Activated CD4-positive, alpha-beta T cell treated with anti-CD3 and anti-CD28 coated beads, Interleukin-2, amount 10 ng/mL, durations not matched to agents 24 days and 14 days (primary cell): ENCODE data around the gene SIRT2. TPM values are rescaled to one million over a fixed set of nuclear protein-coding genes. Genes with fewer than 3 reads are reported as not detected.

ENCODE experiments used
- DNase-seq: peaks from one replicate; pipeline ENCODE4 v3.0.0; 2022
- H3K27ac Mint-ChIP-seq: one replicate; pipeline ENCODE4 v1.8.0; 2022; ENCODE audit warnings: mild to moderate bottlenecking, mixed read lengths
- H3K27me3 Mint-ChIP-seq: one replicate; pipeline ENCODE4 v1.8.0; 2022; ENCODE audit warnings: mixed read lengths
- H3K36me3 Mint-ChIP-seq: one replicate; pipeline ENCODE4 v1.8.0; 2022; ENCODE audit warnings: low read depth, mild to moderate bottlenecking, mixed read lengths
- H3K4me1 Mint-ChIP-seq: one replicate; pipeline ENCODE4 v1.8.0; 2021; ENCODE audit warnings: mixed read lengths
- H3K4me3 Mint-ChIP-seq: one replicate; pipeline ENCODE4 v1.8.0; 2022; ENCODE audit warnings: mild to moderate bottlenecking, moderate library complexity, mixed read lengths
- H3K9me3 Mint-ChIP-seq: one replicate; pipeline ENCODE4 v1.8.0; 2021; ENCODE audit warnings: mixed read lengths
- intact Hi-C: fragments of 100-400 bp; cut with micrococcal nuclease; formaldehyde crosslinking; loops from one replicate; pipeline ENCODE4 v1.15.1; 2023
- total RNA-seq: library from RNA; stranded (reverse); gene quantifications from 2 replicates; pipeline ENCODE4 v1.2.3, GENCODE V29; 2022

Gene SIRT2
- total RNA-seq, 1 donor from 2014 or later, result 30.1 TPM

- Mint-ChIP-seq H3K36me3 (peaks cover 9% of the 10 kb centered on the region), H3K4me1 (peaks cover 7% of the 10 kb centered on the region), H3K4me3 (no peak overlapping the region), H3K9me3 (no peaks in the 10 kb centered on the region), H3K27ac (no peak overlapping the region), H3K27me3 (no peaks in the 10 kb centered on the region)
- intact Hi-C loops, result no loop called here
- no peak for DNase-seq
These were observed 14.5 kb upstream of the SIRT2 start for GRCh38 chr19:38913958-38914357.

DNA sequence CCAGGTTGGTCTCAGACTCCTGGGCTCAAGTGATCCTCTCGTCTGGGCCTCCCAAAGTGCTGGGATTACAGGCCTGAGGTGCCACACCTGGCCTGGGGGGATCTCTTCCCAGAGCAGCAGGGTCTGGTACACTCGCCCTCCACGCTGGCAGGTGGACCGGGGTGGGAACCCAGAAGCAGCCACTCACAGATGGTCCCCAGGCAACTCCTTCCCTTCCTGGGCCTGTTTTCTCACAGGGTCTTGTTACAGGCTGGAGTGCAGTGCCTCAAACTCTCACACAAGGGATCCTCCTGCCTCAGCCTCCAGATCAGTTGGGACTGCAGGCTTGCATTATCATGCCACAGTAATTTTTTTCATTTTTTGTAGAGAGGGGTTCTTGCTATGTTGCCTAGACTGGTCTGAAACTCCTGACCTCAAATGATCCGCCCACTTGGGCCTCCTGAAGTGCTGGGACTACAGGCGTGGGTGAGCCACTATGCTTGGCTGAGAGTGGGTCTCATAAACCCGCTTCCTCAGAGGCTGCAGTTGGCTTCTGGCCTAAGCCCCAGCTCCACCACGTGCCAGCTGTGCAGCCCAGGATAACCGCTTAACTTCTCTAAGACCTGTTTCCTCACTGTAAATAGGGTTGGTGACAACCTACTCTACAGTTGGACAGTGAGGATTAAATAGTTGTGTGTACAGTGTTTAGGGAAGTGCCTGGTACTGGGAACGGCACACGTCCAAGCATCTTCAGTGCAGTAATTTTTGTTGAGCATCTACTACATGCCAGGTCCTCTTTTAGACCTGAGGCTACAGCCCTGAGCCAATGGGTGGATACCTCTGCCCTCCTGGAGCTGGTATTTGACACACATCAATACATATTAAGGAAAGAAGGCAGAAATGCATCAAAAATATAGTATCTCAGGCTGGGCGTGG is 13.4 kb upstream of the SIRT2 start:
- H3K9me3 Mint-ChIP-seq, result no peaks in the 10 kb centered on the region
- H3K4me3 Mint-ChIP-seq, result no peak overlapping the region
- peak overlapping the region; percentile 60 for H3K27ac Mint-ChIP-seq
- DNase-seq, result no peak
- H3K36me3 Mint-ChIP-seq, result peaks cover 17% of the 10 kb centered on the region
- no peaks in the 10 kb centered on the region for H3K27me3 Mint-ChIP-seq
- intact Hi-C loops, result no loop called here
- peaks cover 10% of the 10 kb centered on the region for H3K4me1 Mint-ChIP-seq

DNA sequence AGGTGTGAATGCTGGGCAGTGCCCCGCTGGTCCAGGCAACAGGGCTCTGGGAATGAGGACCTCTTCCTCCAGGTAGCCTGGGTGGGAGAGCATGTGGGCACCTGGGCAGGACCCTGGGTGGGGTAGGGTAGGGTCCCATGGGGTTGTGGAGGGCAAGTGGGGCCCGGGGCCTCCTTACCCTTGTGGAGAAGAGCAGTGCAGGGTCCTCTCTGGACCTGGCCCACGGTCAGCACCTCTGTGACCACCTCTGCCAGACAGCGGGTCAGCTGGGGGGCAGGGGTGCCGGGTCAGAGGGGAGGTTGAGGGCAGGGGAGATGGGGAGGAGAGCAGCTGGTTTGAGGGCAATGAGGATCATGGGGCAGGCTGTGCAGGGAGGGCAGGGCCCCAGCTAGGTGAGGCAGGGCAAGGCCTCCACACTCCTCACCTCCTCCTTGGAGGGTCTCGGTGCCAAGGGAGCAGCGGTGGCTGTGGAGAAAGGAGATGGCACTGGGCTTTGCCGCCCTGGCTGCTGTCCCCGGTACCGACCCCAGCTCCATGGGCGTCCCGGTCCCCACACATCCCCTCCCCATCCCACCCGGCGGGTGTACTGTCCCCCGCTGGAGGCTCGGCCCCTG is 12.1 kb upstream of the SIRT2 start:
- intact Hi-C loops, result no loop called here
- no peak overlapping the region for H3K4me3 Mint-ChIP-seq
- H3K9me3 Mint-ChIP-seq, result no peaks in the 10 kb centered on the region
- no peak overlapping the region for H3K27ac Mint-ChIP-seq
- DNase-seq, result no peak
- no peaks in the 10 kb centered on the region for H3K27me3 Mint-ChIP-seq
- H3K36me3 Mint-ChIP-seq, result peaks cover 30% of the 10 kb centered on the region
- H3K4me1 Mint-ChIP-seq, result peaks cover 10% of the 10 kb centered on the region

DNA sequence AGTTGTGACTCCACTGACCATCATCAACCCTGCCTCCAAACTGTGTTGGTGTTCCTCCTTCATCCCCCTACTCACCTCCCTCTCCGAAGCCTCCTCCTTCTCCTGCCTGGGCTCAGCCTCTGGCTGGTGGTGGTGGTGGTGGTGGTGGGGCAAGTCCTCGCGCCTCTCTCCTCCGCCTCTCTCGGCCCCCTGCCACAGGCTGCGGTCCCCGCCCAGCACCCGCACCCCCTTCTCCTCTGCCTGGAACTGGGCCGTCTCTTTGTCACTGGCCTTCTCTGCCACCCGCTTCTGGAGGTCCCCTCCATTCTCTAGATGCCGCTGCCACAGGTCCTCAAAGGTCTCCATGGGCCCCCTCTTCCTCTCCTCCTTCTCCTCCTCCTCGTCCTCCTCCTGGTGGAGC is 11.1 kb upstream of the SIRT2 start:
- intact Hi-C loops, result no loop called here
- no peak overlapping the region for H3K27ac Mint-ChIP-seq
- no peak overlapping the region for H3K4me3 Mint-ChIP-seq
- no peak for DNase-seq
- H3K9me3 Mint-ChIP-seq, result no peaks in the 10 kb centered on the region
- H3K27me3 Mint-ChIP-seq, result no peaks in the 10 kb centered on the region
- H3K4me1 Mint-ChIP-seq, result peaks cover 10% of the 10 kb centered on the region
- H3K36me3 Mint-ChIP-seq, result peaks cover 33% of the 10 kb centered on the region

DNA sequence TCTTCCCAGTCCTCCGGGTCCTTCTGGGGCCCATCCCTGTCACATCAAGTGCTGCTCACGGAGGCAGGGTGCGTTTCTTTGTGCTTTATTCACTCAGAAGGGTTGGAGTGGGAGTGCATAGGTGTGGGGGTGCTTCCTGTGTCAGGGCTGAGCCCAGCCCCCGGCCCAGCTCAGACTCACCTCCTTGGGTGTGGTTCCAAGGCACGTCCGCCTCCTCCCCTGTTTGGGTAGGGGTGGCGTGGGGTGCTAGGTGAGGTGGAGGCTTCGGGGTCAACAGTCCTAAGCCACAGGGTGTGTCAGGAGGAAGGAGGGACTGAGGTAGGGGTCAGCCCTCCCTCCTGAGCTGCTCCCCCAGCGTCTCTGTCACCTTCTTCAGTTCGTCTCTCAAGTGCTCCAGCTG is 9.5 kb upstream of the SIRT2 start:
- H3K4me1 Mint-ChIP-seq, result peaks cover 13% of the 10 kb centered on the region
- H3K27ac Mint-ChIP-seq, result no peak overlapping the region
- no peak for DNase-seq
- no peak overlapping the region for H3K4me3 Mint-ChIP-seq
- intact Hi-C loops, result no loop called here
- H3K27me3 Mint-ChIP-seq, result no peaks in the 10 kb centered on the region
- H3K36me3 Mint-ChIP-seq, result peaks cover 48% of the 10 kb centered on the region
- H3K9me3 Mint-ChIP-seq, result no peaks in the 10 kb centered on the region

- Mint-ChIP-seq H3K4me1 (peaks cover 7% of the 10 kb centered on the region), H3K9me3 (no peaks in the 10 kb centered on the region), H3K4me3 (no peak overlapping the region), H3K27me3 (no peaks in the 10 kb centered on the region), H3K27ac (no peak overlapping the region), H3K36me3 (peaks cover 53% of the 10 kb centered on the region)
- intact Hi-C loops, result no loop called here
- DNase-seq, result no peak
These were observed 8.3 kb upstream of the SIRT2 start for GRCh38 chr19:38907670-38908069.

DNA sequence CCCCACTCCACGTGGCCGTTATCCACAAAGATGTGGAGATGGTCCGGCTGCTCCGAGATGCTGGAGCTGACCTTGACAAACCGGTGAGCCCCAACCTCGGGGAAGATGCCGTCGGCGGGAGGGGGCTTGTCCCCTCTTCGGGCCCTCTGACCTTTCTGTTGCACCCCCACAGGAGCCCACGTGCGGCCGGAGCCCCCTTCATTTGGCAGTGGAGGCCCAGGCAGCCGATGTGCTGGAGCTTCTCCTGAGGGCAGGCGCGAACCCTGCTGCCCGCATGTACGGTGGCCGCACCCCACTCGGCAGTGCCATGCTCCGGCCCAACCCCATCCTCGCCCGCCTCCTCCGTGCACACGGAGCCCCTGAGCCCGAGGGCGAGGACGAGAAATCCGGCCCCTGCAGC is 7.8 kb upstream of the SIRT2 start:
- no peak overlapping the region for H3K4me3 Mint-ChIP-seq
- peaks cover 54% of the 10 kb centered on the region for H3K36me3 Mint-ChIP-seq
- intact Hi-C loops, result no loop called here
- H3K27ac Mint-ChIP-seq, result no peak overlapping the region
- H3K9me3 Mint-ChIP-seq, result no peaks in the 10 kb centered on the region
- H3K27me3 Mint-ChIP-seq, result no peaks in the 10 kb centered on the region
- DNase-seq, result no peak
- H3K4me1 Mint-ChIP-seq, result peaks cover 6% of the 10 kb centered on the region

DNA sequence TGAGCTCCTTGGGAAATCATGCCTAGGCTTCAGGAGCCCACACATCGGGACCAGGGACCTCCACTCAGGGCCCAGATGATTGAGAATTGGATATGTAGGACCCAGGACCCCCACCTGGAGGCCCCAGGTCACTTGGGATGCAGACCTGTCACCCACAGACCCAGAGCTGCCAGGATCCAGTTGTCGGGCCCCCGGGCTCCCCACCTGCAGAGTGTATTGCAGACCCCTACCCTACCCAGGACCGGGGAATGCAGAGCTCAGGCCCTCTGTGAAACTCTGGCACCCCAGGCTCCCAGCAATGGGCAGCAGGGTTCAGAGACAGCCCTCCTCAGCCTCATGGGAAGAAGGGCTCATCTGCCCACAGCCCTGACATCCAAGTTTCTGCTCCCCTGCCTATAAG is 6.2 kb upstream of the SIRT2 start:
- H3K9me3 Mint-ChIP-seq, result no peaks in the 10 kb centered on the region
- no peak for DNase-seq
- peaks cover 59% of the 10 kb centered on the region for H3K36me3 Mint-ChIP-seq
- H3K27me3 Mint-ChIP-seq, result no peaks in the 10 kb centered on the region
- peaks cover 15% of the 10 kb centered on the region for H3K4me1 Mint-ChIP-seq
- H3K4me3 Mint-ChIP-seq, result no peak overlapping the region
- no peak overlapping the region for H3K27ac Mint-ChIP-seq
- intact Hi-C loops, result no loop called here

DNA sequence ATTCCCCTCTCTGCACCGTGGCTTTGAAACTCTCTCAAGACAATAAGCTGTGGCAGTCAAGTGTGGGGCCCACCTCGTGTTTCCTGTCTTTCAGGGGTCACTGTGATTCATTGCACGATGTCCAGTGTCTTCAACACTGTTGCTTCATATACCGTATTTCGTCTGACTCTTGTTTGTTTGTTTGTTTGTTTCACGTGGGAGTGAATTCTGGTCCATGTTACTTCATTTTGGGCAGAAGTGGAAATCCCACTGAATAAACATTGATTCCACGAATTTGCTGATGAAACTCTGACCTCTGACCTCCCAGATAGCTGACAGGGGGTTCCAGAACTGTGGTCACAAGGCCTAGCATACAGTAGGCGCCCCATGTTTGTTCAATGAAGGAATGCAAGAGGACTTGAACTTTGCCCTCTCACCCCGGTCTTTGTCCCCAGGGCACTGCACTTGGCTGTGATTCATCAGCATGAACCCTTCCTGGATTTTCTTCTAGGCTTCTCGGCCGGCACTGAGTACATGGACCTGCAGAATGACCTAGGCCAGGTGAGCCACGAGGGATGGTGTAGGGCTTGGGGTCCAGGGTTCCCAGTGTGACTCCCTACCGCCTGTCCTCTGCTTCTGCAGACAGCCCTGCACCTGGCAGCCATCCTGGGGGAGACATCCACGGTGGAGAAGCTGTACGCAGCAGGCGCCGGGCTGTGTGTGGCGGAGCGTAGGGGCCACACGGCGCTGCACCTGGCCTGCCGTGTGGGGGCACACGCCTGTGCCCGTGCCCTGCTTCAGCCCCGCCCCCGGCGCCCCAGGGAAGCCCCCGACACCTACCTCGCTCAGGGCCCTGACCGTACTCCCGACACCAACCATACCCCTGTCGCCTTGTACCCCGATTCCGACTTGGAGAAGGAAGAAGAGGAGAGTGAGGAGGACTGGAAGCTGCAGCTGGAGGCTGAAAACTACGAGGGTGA is 5.4 kb upstream of the SIRT2 start:
- Mint-ChIP-seq H3K27ac (no peak overlapping the region), H3K36me3 (peaks cover 56% of the 10 kb centered on the region), H3K4me1 (peaks cover 17% of the 10 kb centered on the region), H3K27me3 (no peaks in the 10 kb centered on the region), H3K9me3 (no peaks in the 10 kb centered on the region), H3K4me3 (no peak overlapping the region)
- DNase-seq, result no peak
- intact Hi-C loops, result no loop called here

- H3K4me3 Mint-ChIP-seq, result peak overlapping the region; percentile 66
- H3K4me1 Mint-ChIP-seq, result peaks cover 35% of the 10 kb centered on the region
- intact Hi-C loops, result no loop called here
- no peak overlapping the region for H3K27ac Mint-ChIP-seq
- no peaks in the 10 kb centered on the region for H3K9me3 Mint-ChIP-seq
- H3K36me3 Mint-ChIP-seq, result peaks cover 33% of the 10 kb centered on the region
- no peaks in the 10 kb centered on the region for H3K27me3 Mint-ChIP-seq
- no peak for DNase-seq
These were observed 2.3 kb upstream of the SIRT2 start for GRCh38 chr19:38901683-38902082.

GRCh38 chr19:38900743-38901190 is 1.3 kb upstream of the SIRT2 start:
- Mint-ChIP-seq H3K36me3 (peaks cover 30% of the 10 kb centered on the region), H3K27me3 (no peaks in the 10 kb centered on the region), H3K4me3 (peak overlapping the region; percentile 93), H3K27ac (peak overlapping the region; percentile 86), H3K4me1 (peaks cover 35% of the 10 kb centered on the region), H3K9me3 (no peaks in the 10 kb centered on the region)
- DNase-seq, result no peak
- intact Hi-C loops, result no loop called here

DNA sequence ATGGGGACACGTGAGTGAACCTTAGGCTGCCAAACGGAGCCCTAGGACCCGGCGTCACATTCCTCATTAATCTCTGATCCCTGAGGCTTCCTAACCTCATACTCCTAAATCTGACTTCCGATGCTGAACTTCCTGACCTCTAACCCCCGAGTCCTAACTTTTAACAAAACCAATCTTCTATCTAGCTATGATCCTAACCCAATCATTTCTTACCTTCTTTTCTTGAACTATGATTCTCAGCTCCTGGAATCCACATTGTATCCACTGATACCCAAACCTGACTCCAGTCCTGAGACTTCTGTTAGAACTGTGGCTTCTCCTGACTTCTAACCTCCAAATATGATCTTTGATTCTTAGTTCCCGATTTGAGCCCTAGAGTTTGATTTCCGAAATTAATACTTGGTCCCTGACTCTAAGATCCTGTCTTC is 798 bp upstream of the SIRT2 start:
- no peak for DNase-seq
- intact Hi-C loops, result no loop called here
- Mint-ChIP-seq H3K36me3 (peaks cover 26% of the 10 kb centered on the region), H3K4me3 (peak overlapping the region; percentile 93), H3K27me3 (no peaks in the 10 kb centered on the region), H3K4me1 (peaks cover 35% of the 10 kb centered on the region), H3K9me3 (no peaks in the 10 kb centered on the region), H3K27ac (peak overlapping the region; percentile 86)

DNA sequence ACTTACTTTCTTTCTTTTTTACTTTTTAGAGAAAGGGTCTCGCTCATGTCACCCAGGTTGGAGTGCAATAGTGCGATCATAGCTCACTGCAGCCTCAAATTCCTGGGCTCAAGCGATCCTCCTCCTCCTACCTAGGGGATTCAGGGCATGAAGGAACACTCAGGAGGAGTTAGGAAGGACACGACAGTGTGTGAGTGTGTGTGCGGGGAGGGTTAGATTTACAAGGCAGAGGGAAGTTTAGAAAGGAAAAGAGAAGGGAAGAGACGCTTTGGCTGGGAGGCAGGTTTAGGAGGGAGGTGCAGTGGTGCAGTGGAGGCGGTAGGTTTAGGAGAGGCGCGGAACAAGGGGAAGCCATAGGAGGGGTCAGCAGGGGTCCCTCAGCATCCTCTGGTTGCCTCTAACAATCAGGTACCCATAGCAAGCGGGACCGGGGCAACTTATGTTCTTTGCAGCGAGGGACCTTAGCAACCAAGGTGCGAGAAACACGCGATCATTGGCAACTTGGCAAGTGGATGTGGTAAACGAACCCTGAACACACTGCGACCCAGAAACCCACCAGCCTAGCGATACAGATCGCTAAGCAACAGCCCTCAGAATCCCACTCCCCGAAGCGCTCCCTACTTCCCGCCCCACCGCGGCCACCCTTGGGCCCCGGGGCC is 501 bp downstream of the SIRT2 start:
- H3K36me3 Mint-ChIP-seq, result peaks cover 17% of the 10 kb centered on the region
- no peaks in the 10 kb centered on the region for H3K9me3 Mint-ChIP-seq
- H3K4me1 Mint-ChIP-seq, result peaks cover 35% of the 10 kb centered on the region
- intact Hi-C loops, result loop anchor here (1.0 to 10.0 kb wide), 5 partner anchors 21 to 562 kb away; partner anchors contain the start of genes CATSPERG, FAM98C, MRPS12 and RINL
- DNase-seq, result no peak
- peak overlapping the region; percentile 93 for H3K4me3 Mint-ChIP-seq
- no peaks in the 10 kb centered on the region for H3K27me3 Mint-ChIP-seq
- peak overlapping the region; percentile 95 for H3K27ac Mint-ChIP-seq
